B cell (primary cell): Measurements from ENCODE around the gene TLCD3B. TPM values are rescaled to one million over a fixed set of nuclear protein-coding genes. Genes with fewer than 3 reads are reported as not detected.

Experiments used
- ATAC-seq: fragments of 200-7000 bp; cut with Tn5 transposase; one replicate; pipeline ENCODE4 v1.10.0; 2021; ENCODE audit warnings: low read depth, mild to moderate bottlenecking, moderate number of reproducible peaks, moderate library complexity
- CTCF ChIA-PET: fragments of 350-600 bp; sonication (Branson Sonifier 250); formaldehyde crosslinking; loops from one replicate; lab custom pipeline; 2021; ENCODE audit warnings: antibody characterized with exemption, inconsistent platforms; lab: Charles Lee
- POLR2A ChIA-PET: fragments of 350-600 bp; sonication (Branson Sonifier 250); formaldehyde crosslinking; loops from one replicate; lab custom pipeline; 2021; ENCODE audit warnings: antibody characterized with exemption; lab: Charles Lee
- DNase-seq: peaks from one replicate; pipeline ENCODE4 v3.0.0; 2013
- H2AFZ ChIP-seq: 2 replicates; pipeline ENCODE4 v1.6.1; 2012; ENCODE audit warnings: mild to moderate bottlenecking, low read depth, low read length; ENCODE audit not compliant: insufficient read depth, poor library complexity, severe bottlenecking
- H3K27ac ChIP-seq, 2 donors: 1 replicate in 1 of 2; 2 replicates in 1 of 2; pipeline ENCODE4 v1.5.1; 2012 to 2013; ENCODE audit warnings: low read length in 2 of 2, mild to moderate bottlenecking in 2 of 2, moderate library complexity in 1 of 2
- H3K27me3 ChIP-seq, 4 experiments: fragments of 200-600 bp in 1 of 4; sonication (generic) in 1 of 4; replicated peaks in 1 of 4; 1 replicate in 2 of 4; 2 replicates in 2 of 4; pipeline versions ENCODE4 v1.6.1 to v1.7.0; 2013 to 2016; ENCODE audit warnings: low read length in 3 of 4, mild to moderate bottlenecking in 2 of 4, mixed read lengths in 1 of 4, moderate library complexity in 1 of 4; ENCODE audit not compliant: insufficient read depth in 4 of 4, control insufficient read depth in 3 of 4; ENCODE audit errors: control extremely low read depth in 1 of 4
- H3K36me3 ChIP-seq, 2 experiments: replicated peaks in 1 of 2; 1 replicate in 1 of 2; 2 replicates in 1 of 2; pipeline versions ENCODE4 v1.6.1 to v1.7.1; 2013; ENCODE audit warnings: low read length in 1 of 2; ENCODE audit not compliant: insufficient read depth in 2 of 2, control insufficient read depth in 1 of 2; ENCODE audit errors: control extremely low read depth in 1 of 2, extremely low read depth in 1 of 2
- H3K4me1 ChIP-seq, 2 donors: fragments of 200-600 bp in 1 of 2; sonication (generic) in 1 of 2; 1 replicate in 1 of 2; 2 replicates in 1 of 2; pipeline versions ENCODE4 v1.5.1 to v1.6.1; 2013 to 2017; ENCODE audit warnings: low read length in 2 of 2; ENCODE audit not compliant: control insufficient read depth in 2 of 2, insufficient read depth in 2 of 2
- H3K4me2 ChIP-seq: replicated peaks from 2 replicates; pipeline ENCODE3; 2012; ENCODE audit warnings: mild to moderate bottlenecking, low read depth, low read length; ENCODE audit not compliant: poor library complexity, severe bottlenecking
- H3K4me3 ChIP-seq, 5 experiments: fragments of 200-600 bp in 1 of 5; sonication (generic) in 1 of 5; 1 replicate in 3 of 5; 2 replicates in 2 of 5; pipeline versions ENCODE4 v1.5.1 to v1.7.0; 2011 to 2016; ENCODE audit warnings: low read length in 4 of 5, mild to moderate bottlenecking in 4 of 5, low read depth in 2 of 5, control low read depth in 1 of 5, moderate library complexity in 1 of 5; ENCODE audit not compliant: insufficient read depth in 1 of 5; ENCODE audit errors: control extremely low read depth in 1 of 5, extremely low read depth in 1 of 5
- H3K79me2 ChIP-seq: fragments of 200-600 bp; sonication (generic); one replicate; pipeline ENCODE4 v1.6.0; 2016; ENCODE audit warnings: low read length; ENCODE audit not compliant: control insufficient read depth, insufficient read depth
- H3K9ac ChIP-seq: fragments of 200-600 bp; sonication (generic); 2 replicates; pipeline ENCODE4 v1.6.1; 2017; ENCODE audit warnings: mild to moderate bottlenecking, low read length, moderate library complexity
- H3K9me3 ChIP-seq, 3 donors: one replicate each; pipeline versions ENCODE4 v1.6.1 to v1.7.1; 2013; ENCODE audit warnings: low read length in 2 of 3; ENCODE audit not compliant: control insufficient read depth in 2 of 3, insufficient read depth in 1 of 3; ENCODE audit errors: control extremely low read depth in 1 of 3
- H4K20me1 ChIP-seq: 2 replicates; pipeline ENCODE4 v1.6.0; 2012; ENCODE audit warnings: mild to moderate bottlenecking, low read length; ENCODE audit not compliant: insufficient read depth, control insufficient read depth, poor library complexity, severe bottlenecking
- H3K27ac Mint-ChIP-seq: one replicate; pipeline ENCODE4 v1.8.0; 2021; ENCODE audit warnings: mixed read lengths
- H3K27me3 Mint-ChIP-seq: one replicate; pipeline ENCODE4 v1.8.0; 2021; ENCODE audit warnings: mixed read lengths
- H3K4me1 Mint-ChIP-seq: one replicate; pipeline ENCODE4 v1.8.0; 2021; ENCODE audit warnings: mixed read lengths
- H3K4me3 Mint-ChIP-seq: one replicate; pipeline ENCODE4 v1.8.0; 2021; ENCODE audit warnings: mixed read lengths
- H3K9me3 Mint-ChIP-seq: one replicate; pipeline ENCODE4 v1.8.0; 2022; ENCODE audit warnings: mixed read lengths; ENCODE audit not compliant: insufficient read depth
- CTCF ChIP-seq: fragments of 200-600 bp; IDR thresholded peaks from one replicate; pipeline ENCODE4 v1.8.0; 2022; ENCODE audit warnings: antibody characterized with exemption, mild to moderate bottlenecking
- EZH2 ChIP-seq: IDR thresholded peaks from 2 replicates; pipeline ENCODE4 v1.6.1; 2012; ENCODE audit warnings: borderline replicate concordance, low read depth, mild to moderate bottlenecking, moderate library complexity, low read length; ENCODE audit not compliant: insufficient read depth, poor library complexity, severe bottlenecking
- WGBS: methylation state at CpG from one replicate; pipeline ENCODE4 v1.1.5; 2013; ENCODE audit warnings: missing lambda C conversion rate; ENCODE audit not compliant: insufficient coverage; 5-methylcytosine and 5-hydroxymethylcytosine counted together
- intact Hi-C: fragments of 100-400 bp; cut with micrococcal nuclease; formaldehyde crosslinking; loops from one replicate; pipeline ENCODE4 v1.10.0; 2022
- polyA plus RNA-seq: library from polyadenylated mRNA; depleted of rRNA; stranded (reverse); fragments of >200 nt; gene quantifications from 2 replicates; pipeline ENCODE4 v1.2.3, GENCODE V29; 2012
- total RNA-seq, 2 donors: library from RNA; stranded (reverse); fragments of 120-200 nt in 1 of 2; gene quantifications; 1 replicate in 1 of 2; 2 replicates in 1 of 2; pipeline versions ENCODE4 v1.2.3 to v1.2.4, GENCODE V29; 2013 to 2022

Gene TLCD3B
- total and polyA plus RNA-seq, 2 donors (not counting 1 experiment from before 2014, with no cell fraction given) = not detected

GRCh38 chr16:30065943-30066760, 35.1 kb upstream of the TLCD3B start:
- TF ChIP-seq EZH2 (no peak), CTCF (no peak)
- ATAC-seq (no peak), DNase-seq (peak; percentile 35)
- peak overlapping the region; percentile 99 for H3K27ac Mint-ChIP-seq
- Histone ChIP-seq H3K36me3 (peaks cover 12 to 41% of the 10 kb centered on the region in 2 experiments), H3K9me3 (no peaks in the 10 kb centered on the region), H3K27me3 (no peaks in the 10 kb centered on the region), H3K27ac (peak overlapping the region; percentile 82 to 88), H3K9ac (peak overlapping the region; percentile 73), H3K4me1 (peaks cover 16 to 42% of the 10 kb centered on the region in 2 donors), H2AFZ (peak overlapping the region; percentile 96), H3K79me2 (peaks cover 53% of the 10 kb centered on the region), H4K20me1 (peaks cover 48% of the 10 kb centered on the region), H3K4me3 (peak overlapping the region; percentile 64 to 96 (median 87)), H3K4me2 (peak overlapping the region; percentile 95)
- ChIA-PET CTCF (interaction anchor here (0.6 to 3.4 kb wide), 12 partner anchors 11 to 563 kb away, joined by 3 to 28 read pairs (median 4); partner anchors contain the start of genes GDPD3, TBX6 and YPEL3), POLR2A (interaction anchor here (0.5 to 3.0 kb wide), 17 partner anchors 9 to 1142 kb away, joined by 3 to 61 read pairs (median 4); partner anchors contain the start of genes CORO1A, DCTPP1, TBC1D10B and TBX6)
- no peaks in the 10 kb centered on the region for H3K9me3 Mint-ChIP-seq
- WGBS = 1% methylated on average over 41 of the region's 44 CpGs
- H3K4me1 Mint-ChIP-seq = peaks cover 31% of the 10 kb centered on the region
- peak overlapping the region; percentile 100 for H3K4me3 Mint-ChIP-seq
- intact Hi-C loops = loop anchor here (1.0 to 10.0 kb wide), 10 partner anchors 9 to 629 kb away; partner anchors contain the start of genes FBRS, HIRIP3, MAPK3 and MYL11
- H3K27me3 Mint-ChIP-seq = no peaks in the 10 kb centered on the region
